SK-N-SH (cell line): ENCODE results near the gene CPSF4.

Experiments
- CTCF ChIP-seq: fragments of 200-600 bp; sonication (generic); IDR thresholded peaks from 2 replicates; pipeline ENCODE4 v1.6.1; 2017; ENCODE audit warnings: antibody characterized with exemption, mild to moderate bottlenecking, moderate library complexity
- EP300 ChIP-seq, 2 experiments: IDR thresholded peaks; 2 replicates each; pipeline versions ENCODE4 v1.4.0 to v1.6.1; 2012; ENCODE audit warnings: borderline replicate concordance in 1 of 2, low read depth in 1 of 2, low read length in 1 of 2
- FOXJ3 ChIP-seq: sonication (generic); formaldehyde crosslinking; IDR thresholded peaks from 2 replicates; pipeline ENCODE4 v1.5.1; 2020; ENCODE audit warnings: mild to moderate bottlenecking, missing genetic modification reagents
- GABPA ChIP-seq: IDR thresholded peaks from 2 replicates; pipeline ENCODE4 v1.4.0; 2012; ENCODE audit warnings: low read depth, mild to moderate bottlenecking
- JUND ChIP-seq: IDR thresholded peaks from 2 replicates; pipeline ENCODE4 v1.4.0; 2012
- POLR2AphosphoS5 ChIP-seq: IDR thresholded peaks from 2 replicates; pipeline ENCODE4 v1.6.1; 2012; ENCODE audit warnings: low read depth, low read length
- RAD21 ChIP-seq: IDR thresholded peaks from 2 replicates; pipeline ENCODE4 v1.6.1; 2012; ENCODE audit warnings: mild to moderate bottlenecking, low read length
- RCOR1 ChIP-seq: fragments of 150-350 bp; IDR thresholded peaks from 2 replicates; pipeline ENCODE4 v1.6.1; 2017; ENCODE audit warnings: antibody characterized with exemption, low read length
- RFX5 ChIP-seq: IDR thresholded peaks from 2 replicates; pipeline ENCODE4 v1.6.1; 2012; ENCODE audit warnings: mild to moderate bottlenecking, improper control_type of control experiment, low read length
- RXRA ChIP-seq: IDR thresholded peaks from 2 replicates; pipeline ENCODE4 v1.4.0; 2012; ENCODE audit warnings: low read depth, mild to moderate bottlenecking, borderline replicate concordance

GRCh38 chr7:99459087-99459486 is 20.3 kb downstream of the CPSF4 start:
- TF ChIP-seq RXRA (no peak), FOXJ3 (no peak), CTCF (peak; percentile 54), EP300 (IDR thresholded peaks at IDR 0.05; ENCODE audit: borderline replicate concordance in 1 of 2, low read depth in 1 of 2, low read length in 1 of 2) (no peak), JUND (no peak), POLR2AphosphoS5 (no peak), RAD21 (peak; percentile 31), RFX5 (no peak), GABPA (no peak), RCOR1 (no peak)
